ENCODE measurements around the gene WDR83. TPM values are rescaled to one million over a fixed set of nuclear protein-coding genes. Genes with fewer than 3 reads are reported as not detected.
"Not testable (repeated sequence)": the region's sequence is repeated elsewhere in the genome, so short reads cannot be mapped to it uniquely, and the experiment has no call there.

The WDR83 gene
- total RNA-seq, 1 donor from 2014 or later: 12.0 TPM

GRCh38 chr19:12695997-12696365 lies 29.4 kb downstream of the WDR83 start:
- H3K36me3 ChIP-seq: peaks cover 9 to 11% of the 10 kb centered on the region in 2 donors
- peak overlapping the region; percentile 91 to 96 for H3K4me3 ChIP-seq
- H3K27me3 ChIP-seq: no peaks in the 10 kb centered on the region
- H3K9me3 ChIP-seq: no peaks in the 10 kb centered on the region
- peak overlapping the region; percentile 87 to 92 for H3K27ac ChIP-seq
- no peak for DNase-seq (ENCODE audit: low spot score in 2 of 2)
- no peak for TF ChIP-seq CTCF (IDR thresholded peaks at IDR 0.05)
- intact Hi-C loops (cut with DNase I): loop anchor here (2.0 kb wide), 1 partner anchor 27 kb away; the partner anchor contains the start of gene TNPO2
- H3K4me1 ChIP-seq: peaks cover 5 to 13% of the 10 kb centered on the region in 2 donors

GRCh38 chr19:12696366-12697335 lies 30.0 kb downstream of the WDR83 start, which contains the start of gene FBXW9:
Gene FBXW9, minus strand, starts transcription at chr19:12696631. Its CDS starts 50 bp downstream, at chr19:12696581.
- Histone ChIP-seq H3K4me1 (peaks cover 5 to 13% of the 10 kb centered on the region in 2 donors), H3K27me3 (no peaks in the 10 kb centered on the region), H3K9me3 (no peaks in the 10 kb centered on the region), H3K4me3 (peak within 1 kb of the TSS; percentile 91 to 96), H3K36me3 (peaks cover 16 to 18% of the 10 kb centered on the region in 2 donors), H3K27ac (peak within 1 kb of the TSS; percentile 87 to 92)
- DNase-seq (ENCODE audit: low spot score in 2 of 2): peak; percentile 87 to 98
- TF ChIP-seq CTCF (IDR thresholded peaks at IDR 0.05): no peak
- intact Hi-C loops (cut with DNase I): loop anchor here (2.0 kb wide), 1 partner anchor 26 kb away; the partner anchor contains the start of gene TNPO2

GRCh38 chr19:12697425-12697824 lies 30.8 kb downstream of the WDR83 start:
- H3K36me3 ChIP-seq: peaks cover 23 to 25% of the 10 kb centered on the region in 2 donors
- peaks cover 5 to 13% of the 10 kb centered on the region in 2 donors for H3K4me1 ChIP-seq
- intact Hi-C loops (cut with DNase I): loop anchor here (2.0 kb wide), 1 partner anchor 25 kb away; the partner anchor contains the start of gene TNPO2
- not testable (repeated sequence) for H3K9me3 ChIP-seq; H3K4me3 ChIP-seq; H3K27ac ChIP-seq; H3K27me3 ChIP-seq; DNase-seq (ENCODE audit: low spot score in 2 of 2)

GRCh38 chr19:12698138-12698537 lies 31.5 kb downstream of the WDR83 start:
- intact Hi-C loops (cut with DNase I): no loop called here
- TF ChIP-seq CTCF (IDR thresholded peaks at IDR 0.05): no peak
- no peaks in the 10 kb centered on the region for H3K27me3 ChIP-seq

GRCh38 chr19:12701596-12702282 lies 35.1 kb downstream of the WDR83 start:
- H3K4me1 ChIP-seq: peaks cover 0 to 4% of the 10 kb centered on the region in 2 donors
- TF ChIP-seq CTCF (IDR thresholded peaks at IDR 0.05): no peak
- intact Hi-C loops (cut with DNase I): no loop called here
- peaks cover 66 to 69% of the 10 kb centered on the region in 2 donors for H3K36me3 ChIP-seq
- H3K4me3 ChIP-seq: no peak overlapping the region
- H3K27ac ChIP-seq: no peak overlapping the region
- H3K27me3 ChIP-seq: no peaks in the 10 kb centered on the region
- H3K9me3 ChIP-seq: no peaks in the 10 kb centered on the region
- no peak for DNase-seq (ENCODE audit: low spot score in 2 of 2)

More at GRCh38 chr19:12698138-12698537, 31.5 kb downstream of the WDR83 start:
- DNase-seq (ENCODE audit: low spot score in 2 of 2): no peak
- H3K36me3 ChIP-seq: peaks cover 30 to 33% of the 10 kb centered on the region in 2 donors
- no peak overlapping the region for H3K27ac ChIP-seq
- H3K9me3 ChIP-seq: no peaks in the 10 kb centered on the region
- H3K4me1 ChIP-seq: peaks cover 5 to 13% of the 10 kb centered on the region in 2 donors
- no peak overlapping the region for H3K4me3 ChIP-seq
